Stimulated activated CD4-positive, alpha-beta T cell treated with anti-CD3 and anti-CD28 coated beads, Interleukin-4, amount 100 ng/mL, for 1 hour (primary cell): ENCODE measurements around the gene ANP32E.

Experiments
- DNase-seq: peaks from one replicate; pipeline ENCODE4 v3.0.0-alpha.2; 2020

ANP32E gene

DNA sequence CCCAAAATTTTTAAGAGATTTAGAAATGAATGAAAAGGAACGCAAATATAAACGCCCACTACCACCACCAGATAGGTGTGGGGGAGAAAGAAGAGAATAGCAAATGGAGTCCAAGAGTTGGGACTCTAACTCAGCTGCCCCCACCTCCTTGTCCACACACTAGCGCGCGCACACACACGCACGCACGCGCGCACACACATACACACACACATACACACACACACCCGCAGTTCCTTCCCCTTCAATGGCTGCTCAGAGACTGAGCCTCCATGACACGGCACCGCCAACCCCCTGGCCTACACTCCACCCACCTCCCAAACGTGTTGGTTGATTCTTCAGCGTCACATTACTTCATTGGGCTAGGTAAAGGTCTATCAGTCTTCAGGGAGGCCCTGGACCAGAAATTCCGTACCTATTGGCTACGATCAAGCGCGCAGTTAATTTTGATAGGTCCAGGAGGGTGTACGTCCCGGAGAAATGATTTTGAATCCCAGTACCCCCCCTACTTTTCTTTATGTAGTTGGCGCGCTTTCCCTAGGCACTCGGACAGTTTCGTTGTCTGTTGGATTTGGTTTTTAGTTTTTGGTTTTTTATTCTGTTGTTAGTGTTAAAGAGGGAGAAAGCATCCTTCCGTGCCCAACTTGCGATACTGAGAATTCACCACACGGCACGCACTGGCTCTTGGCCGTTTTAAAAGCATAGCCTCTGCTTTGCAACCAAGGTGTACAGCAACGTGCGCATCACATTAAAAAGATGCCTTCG, at the start of gene ANP32E:
Gene ANP32E, minus strand, starts transcription at position 261 of the 762 bp plus-strand sequence. CDS start 326 bp downstream, outside the sequence.
- DNase-seq: peak; percentile 87

- no peak for DNase-seq
These were observed 47.3 kb upstream of the ANP32E start for GRCh38 chr1:150283260-150283659.

- no peak for DNase-seq
These were observed 46.6 kb upstream of the ANP32E start for GRCh38 chr1:150282558-150282958.

DNA sequence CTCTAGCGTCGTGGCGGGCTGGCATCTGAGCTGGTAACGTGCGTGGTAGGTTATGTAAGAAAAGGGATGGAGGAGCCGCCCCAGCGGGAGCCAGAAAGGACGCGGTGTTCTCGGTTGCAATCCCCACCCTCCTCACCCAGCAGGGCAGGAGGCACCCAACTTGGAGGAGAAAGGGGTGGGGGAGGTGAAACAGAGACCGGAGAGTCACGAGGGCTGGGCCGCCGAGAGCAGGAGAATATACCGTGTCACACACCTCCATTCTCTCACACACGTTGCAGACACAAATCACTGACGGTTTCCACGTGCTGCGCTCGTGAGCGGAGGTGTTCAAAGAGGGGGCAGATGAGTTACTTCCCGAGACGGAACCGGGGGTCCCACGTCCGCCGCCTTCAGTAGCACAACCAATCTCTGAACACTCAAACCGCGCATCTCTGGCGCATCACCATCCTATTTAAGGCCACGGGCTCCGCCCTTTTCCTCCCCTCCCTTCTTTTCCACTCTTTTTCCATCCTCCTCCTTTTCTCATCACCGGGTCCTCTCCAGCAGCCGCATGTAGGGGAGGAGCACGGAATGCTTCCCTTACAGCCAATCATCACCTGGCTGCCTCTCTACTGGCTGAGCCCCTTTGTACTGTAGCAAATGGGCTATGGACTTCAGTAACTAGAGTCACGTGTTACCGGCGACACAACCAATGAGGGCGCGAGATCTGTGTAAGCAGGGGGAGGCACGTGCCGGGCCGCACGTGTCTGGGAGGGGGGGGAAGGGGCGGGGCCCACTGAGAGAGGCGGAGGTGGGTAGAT, 46.0 kb upstream of the ANP32E start, which contains the start of gene CIART:
Gene CIART, plus strand, starts transcription at position 797 of the 800 bp plus-strand sequence. CDS start 714 bp downstream, outside the sequence.
- peak; percentile 69 for DNase-seq

DNA sequence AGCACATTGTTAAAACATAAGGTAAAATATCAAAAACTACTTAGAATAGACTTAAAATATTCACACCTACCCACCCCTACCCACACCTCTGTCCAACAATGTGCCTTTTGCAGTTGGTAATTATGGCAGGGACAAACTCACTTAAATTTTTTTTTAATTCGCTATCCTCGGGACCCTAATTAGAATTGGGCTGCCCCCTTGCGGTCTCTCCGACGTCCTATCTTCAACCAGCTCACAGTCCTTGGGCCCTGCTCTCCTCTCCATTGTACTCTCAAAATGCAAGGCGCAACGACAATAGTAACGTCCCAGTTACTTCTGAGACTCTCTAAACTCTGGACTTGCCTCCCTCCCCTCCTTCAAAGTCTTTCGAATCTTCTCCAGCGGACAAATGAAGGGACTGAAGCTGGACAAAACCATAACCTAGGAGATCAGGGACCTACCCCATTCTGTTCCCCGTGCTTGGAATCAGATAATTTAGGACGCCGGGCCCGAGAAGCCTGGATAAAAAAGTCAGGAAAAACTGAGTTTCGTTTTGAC, 45.4 kb upstream of the ANP32E start:
- DNase-seq: peak; percentile 55

DNA sequence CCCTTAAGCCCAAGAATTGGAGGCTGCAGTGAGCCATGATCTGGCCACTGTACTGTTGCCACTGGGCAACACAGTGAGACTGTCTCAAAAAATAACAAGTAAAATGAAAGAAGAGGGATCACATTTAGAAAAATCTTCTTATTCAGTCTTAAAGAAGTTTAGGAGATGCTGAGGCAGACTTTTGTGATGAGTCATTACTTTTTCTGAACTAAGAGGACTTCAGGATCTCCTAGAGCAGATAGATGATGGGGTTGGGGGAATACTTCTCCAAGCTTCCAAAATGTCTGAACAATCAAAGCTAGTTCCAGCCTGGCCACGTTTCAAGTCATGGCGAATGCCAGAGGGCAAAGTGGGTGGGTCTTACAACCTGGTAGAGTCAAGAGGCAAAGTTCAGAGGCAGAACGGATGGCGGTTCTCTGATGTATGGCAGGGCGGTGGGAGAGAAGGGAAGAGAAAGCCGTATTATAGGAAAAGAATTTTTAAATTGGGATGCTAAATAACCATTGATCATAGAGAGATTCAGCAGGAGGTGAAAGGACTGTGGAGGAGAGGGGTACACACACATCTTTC, 44.3 kb upstream of the ANP32E start:
- no peak for DNase-seq

GRCh38 chr1:150273311-150273710, 37.4 kb upstream of the ANP32E start:
- DNase-seq: no peak

- DNase-seq: no peak
These were observed 35.5 kb upstream of the ANP32E start for GRCh38 chr1:150271291-150271959.

DNA sequence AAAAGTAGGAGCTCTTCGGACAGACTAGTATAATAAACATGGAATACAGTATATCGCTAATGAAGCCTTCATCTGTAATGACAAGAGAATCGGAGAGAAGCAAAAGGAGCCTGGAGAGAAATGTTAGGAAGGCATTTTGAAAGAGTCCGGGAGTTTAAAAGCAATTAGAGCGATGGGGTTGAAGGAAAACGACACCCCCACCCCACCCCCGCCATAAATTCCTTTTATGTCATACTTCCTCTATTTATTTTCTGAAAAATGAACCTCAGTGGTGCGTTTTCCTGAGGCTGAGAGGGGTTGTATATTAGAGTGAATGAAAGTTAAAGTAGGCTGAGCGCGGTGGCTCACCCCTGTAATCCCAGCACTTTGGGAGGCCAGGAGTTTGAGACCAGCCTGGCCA, 33.5 kb upstream of the ANP32E start:
- no peak for DNase-seq

- DNase-seq: peak; percentile 88
These were observed 32.9 kb upstream of the ANP32E start, which contains the start of gene APH1A for GRCh38 chr1:150268705-150269403. Gene APH1A, minus strand, starts transcription at chr1:150269016. Its CDS starts 206 bp downstream, at chr1:150268810.

DNA sequence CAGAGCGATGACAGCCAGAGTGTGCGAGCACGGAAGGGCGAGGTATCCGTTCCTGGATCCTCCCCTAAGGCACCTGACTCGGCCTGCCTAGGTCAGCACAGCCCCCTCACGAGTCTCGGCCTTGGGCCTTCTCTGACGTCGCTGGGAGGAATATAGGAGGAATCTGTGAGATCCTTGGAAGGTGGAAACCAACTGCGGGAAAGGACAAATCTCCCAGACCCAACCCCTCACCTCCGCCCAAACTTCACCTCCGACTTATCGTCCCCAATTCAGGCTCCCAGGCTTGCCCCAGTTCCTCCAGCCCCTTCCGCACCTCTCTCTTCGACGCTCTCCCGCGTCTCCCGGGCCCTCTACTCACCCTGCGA, 32.4 kb upstream of the ANP32E start:
- peak; percentile 17 for DNase-seq

DNA sequence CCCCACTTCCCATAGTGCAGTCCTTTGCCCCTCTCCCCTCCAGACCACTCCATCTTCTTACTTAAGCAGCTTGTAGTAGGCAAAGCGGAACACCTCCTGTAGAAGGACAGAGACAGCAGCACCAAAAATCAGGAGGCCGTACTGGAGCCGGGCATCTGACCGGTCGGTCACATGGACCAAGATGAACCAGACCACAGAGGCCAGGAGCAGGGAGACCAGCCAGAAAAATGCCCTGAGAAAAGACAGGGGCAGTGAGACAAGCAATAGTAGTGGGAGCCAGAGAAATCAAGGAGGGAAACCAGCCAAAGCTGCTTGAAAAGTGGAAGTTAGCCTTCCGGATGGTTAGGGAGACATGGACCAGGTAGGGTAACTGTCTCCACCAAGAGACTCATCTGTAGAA, 32.0 kb upstream of the ANP32E start:
- DNase-seq: no peak

GRCh38 chr1:150263549-150263948, 27.6 kb upstream of the ANP32E start:
- DNase-seq: no peak

DNA sequence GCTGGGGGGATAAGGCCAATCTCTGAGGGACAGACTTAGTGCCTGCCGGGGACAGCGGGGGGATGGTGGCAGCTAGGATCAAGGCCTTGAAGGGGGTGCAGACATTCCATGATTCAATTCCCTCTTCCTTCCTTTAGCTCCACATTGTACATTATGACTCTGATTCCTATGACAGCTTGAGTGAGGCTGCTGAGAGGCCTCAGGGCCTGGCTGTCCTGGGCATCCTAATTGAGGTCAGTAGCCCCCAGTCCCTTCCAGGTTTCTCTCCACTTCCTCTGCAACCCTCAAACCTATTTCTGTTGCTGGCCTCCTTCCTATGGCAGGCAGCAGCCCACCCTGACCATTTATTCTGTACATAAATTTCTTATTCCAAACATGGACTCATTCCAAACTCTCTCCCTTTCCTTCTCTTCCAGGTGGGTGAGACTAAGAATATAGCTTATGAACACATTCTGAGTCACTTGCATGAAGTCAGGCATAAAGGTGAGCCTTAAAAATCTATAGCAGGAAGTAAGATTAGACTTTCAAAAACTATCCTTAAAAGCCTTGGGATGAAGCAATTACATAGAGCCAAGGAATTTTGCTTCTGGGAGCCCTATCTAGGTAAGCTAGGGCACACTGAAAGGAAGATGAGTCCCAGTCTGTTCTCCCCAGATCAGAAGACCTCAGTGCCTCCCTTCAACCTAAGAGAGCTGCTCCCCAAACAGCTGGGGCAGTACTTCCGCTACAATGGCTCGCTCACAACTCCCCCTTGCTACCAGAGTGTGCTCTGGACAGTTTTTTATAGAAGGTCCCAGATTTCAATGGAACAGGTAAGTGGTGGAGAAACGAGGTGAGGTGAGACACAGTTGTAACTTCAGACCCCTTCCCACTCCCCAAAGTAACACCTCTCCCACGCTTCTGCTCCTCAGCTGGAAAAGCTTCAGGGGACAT, 26.7 kb upstream of the ANP32E start:
- DNase-seq: no peak

DNA sequence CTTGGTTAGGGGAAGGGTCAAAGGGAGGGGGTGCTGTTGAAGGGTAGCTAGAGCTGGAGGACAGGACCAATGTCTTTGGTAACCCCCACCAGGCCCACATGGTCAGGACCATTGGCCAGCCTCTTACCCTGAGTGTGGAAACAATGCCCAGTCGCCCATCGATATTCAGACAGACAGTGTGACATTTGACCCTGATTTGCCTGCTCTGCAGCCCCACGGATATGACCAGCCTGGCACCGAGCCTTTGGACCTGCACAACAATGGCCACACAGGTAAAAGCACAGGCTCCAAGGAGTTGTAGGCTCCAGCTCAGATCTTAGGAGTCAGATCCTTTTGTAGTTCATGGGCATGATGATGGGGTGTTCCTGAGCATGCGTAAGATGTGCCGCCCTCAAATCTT, 25.5 kb upstream of the ANP32E start:
- no peak for DNase-seq

DNA sequence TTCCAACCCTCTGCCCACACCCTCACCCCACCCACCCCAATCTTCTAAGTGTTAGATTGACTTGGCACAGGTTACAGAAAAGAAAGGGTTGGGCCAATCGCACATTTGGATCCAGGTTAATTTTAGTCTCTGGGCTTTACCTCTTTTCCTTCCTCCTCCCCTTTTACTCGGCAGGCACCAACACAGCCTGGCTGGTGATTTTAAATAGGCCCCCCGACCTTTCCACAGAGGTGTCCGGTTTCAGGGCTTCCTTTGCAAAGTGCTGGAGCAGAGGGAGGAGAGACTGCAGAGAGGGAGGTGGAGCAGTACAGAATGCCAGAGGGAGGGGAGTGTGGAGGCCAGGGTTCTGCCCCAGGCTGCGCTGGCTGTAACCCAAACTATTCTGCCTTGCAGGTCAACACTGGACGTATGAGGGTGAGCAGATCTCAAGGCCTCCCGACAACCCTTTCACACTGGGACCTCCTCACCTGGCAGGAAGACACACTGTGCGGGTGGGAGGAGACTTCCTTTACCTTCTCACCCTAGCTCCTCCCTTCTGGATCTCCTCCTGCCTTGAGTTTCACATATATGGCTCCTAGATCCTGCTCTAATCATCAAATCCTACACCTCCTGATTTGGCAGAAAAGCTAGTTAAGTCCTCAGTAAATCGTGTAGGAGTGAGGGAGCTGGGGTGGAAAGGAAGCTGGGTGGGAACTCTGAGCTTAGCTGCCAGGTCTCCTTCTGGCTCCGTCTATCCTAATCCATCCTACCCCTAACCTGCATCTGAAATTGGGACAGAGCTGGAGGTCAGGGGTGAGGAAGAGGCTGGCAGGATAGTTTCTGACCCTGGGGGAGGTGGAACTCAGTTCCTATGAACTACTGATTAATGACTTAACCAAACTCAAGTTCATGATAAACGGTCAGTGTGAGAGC, 24.1 kb upstream of the ANP32E start:
- no peak for DNase-seq

DNA sequence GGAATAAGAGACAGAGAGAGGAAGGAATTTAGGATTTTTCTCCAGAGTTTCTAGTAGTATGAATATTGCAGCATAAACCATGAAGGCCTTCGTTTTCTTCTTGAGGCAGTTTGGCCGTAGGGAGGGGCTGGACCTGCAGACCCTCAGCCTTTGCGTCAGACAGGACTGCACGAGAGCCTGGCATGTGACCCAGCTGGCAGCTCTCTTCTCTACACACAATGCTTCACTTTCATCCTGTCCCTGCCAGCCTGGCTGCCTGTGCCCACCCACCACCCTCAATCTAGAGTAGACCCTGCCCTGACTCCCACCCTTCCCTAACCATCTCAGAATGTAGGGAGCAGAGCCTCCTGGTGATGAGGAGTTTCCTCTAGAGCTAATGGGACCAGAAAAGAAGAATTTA, 23.3 kb upstream of the ANP32E start:
- no peak for DNase-seq

DNA sequence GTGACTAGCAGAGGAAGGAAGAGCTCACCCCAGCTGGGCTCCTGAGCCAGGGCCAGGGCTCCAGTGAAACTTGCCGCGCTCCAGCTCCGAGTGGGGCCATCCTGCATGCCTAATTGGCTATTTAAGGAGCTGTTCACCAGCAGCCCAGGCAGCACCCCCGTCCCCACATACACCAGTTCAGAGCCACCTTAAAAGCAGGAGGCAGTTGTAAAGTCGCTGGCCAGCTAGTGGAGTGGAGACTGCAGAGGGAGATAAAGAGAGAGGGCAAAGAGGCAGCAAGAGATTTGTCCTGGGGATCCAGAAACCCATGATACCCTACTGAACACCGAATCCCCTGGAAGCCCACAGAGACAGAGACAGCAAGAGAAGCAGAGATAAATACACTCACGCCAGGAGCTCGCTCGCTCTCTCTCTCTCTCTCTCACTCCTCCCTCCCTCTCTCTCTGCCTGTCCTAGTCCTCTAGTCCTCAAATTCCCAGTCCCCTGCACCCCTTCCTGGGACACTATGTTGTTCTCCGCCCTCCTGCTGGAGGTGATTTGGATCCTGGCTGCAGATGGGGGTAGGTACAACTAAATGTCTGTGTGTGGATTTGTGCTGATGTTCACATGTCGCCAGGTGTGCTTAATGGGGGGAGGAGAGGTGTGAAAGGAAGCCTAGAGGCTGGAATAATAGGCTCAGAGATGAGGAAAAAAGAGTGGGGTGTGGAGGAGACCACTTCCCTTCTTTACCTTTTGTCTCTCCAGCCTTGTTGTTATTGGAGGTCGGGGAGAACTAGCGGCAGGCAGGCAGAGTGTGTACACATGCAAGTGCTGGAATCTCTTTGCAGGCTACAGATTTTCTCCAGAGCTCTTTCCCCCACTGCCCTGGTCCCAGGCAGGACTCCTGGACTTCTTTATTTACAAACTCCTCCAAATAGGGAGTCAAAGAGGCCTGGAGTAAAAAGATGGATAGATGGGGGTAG, 22.0 kb upstream of the ANP32E start, which contains the start of gene CA14:
Gene CA14, plus strand, starts transcription at position 151 of the 962 bp plus-strand sequence. Its CDS starts 355 bp downstream, at position 506.
- no peak for DNase-seq
